ENCODE results near the gene SLC27A4. TPM values are rescaled to one million over a fixed set of nuclear protein-coding genes. Genes with fewer than 3 reads are reported as not detected.

The SLC27A4 gene
- total and polyA plus RNA-seq, 7 experiments from 2014 or later = 6.1 to 20.1 (median 10.1) TPM

- no peaks in the 10 kb centered on the region for H3K9me3 Mint-ChIP-seq
- no peaks in the 10 kb centered on the region for H3K4me1 ChIP-seq (ENCODE audit: control insufficient read depth in 2 of 2, insufficient read depth in 2 of 2, low read length in 2 of 2)
- peaks cover 0 to 30% (median 0%) of the 10 kb centered on the region in 5 donors for H3K36me3 Mint-ChIP-seq
- CTCF ChIA-PET = no interaction called here
- H3K9me3 ChIP-seq (ENCODE audit: control insufficient read depth in 2 of 3, low read length in 3 of 3) = no peaks in the 10 kb centered on the region
- no peak for DNase-seq
- intact Hi-C loops (cut with micrococcal nuclease) = no loop called here
- H3K27ac Mint-ChIP-seq = no peak overlapping the region
- peaks cover 3 to 64% (median 7%) of the 10 kb centered on the region in 3 experiments for H3K36me3 ChIP-seq (ENCODE audit: control insufficient read depth in 2 of 3, insufficient read depth in 3 of 3, low read length in 3 of 3)
- H3K27me3 ChIP-seq (ENCODE audit: control insufficient read depth in 2 of 2, insufficient read depth in 2 of 2, low read length in 2 of 2) = no peaks in the 10 kb centered on the region
- no peak overlapping the region for H3K27ac ChIP-seq (ENCODE audit: low read depth, low read length)
- POLR2A ChIA-PET = no interaction called here
- no peak overlapping the region for H3K4me3 Mint-ChIP-seq
- no peak overlapping the region for H3K4me3 ChIP-seq (ENCODE audit: low read length)
- H3K27me3 Mint-ChIP-seq = no peaks in the 10 kb centered on the region
- no peak for ATAC-seq
- peaks cover 0 to 3% (median 0%) of the 10 kb centered on the region in 7 donors for H3K4me1 Mint-ChIP-seq
Observed at GRCh38 chr9:128314697-128315096, 25.6 kb upstream of the SLC27A4 start.

- intact Hi-C loops (cut with micrococcal nuclease) = no loop called here
- ChIA-PET POLR2A (no interaction called here), CTCF (no interaction called here)
- DNase-seq (no peak), ATAC-seq (no peak)
- Histone ChIP-seq H3K9me3 (ENCODE audit: control insufficient read depth in 2 of 3, low read length in 3 of 3) (no peaks in the 10 kb centered on the region), H3K4me3 (ENCODE audit: low read length) (no peak overlapping the region), H3K36me3 (ENCODE audit: control insufficient read depth in 2 of 3, insufficient read depth in 3 of 3, low read length in 3 of 3) (peaks cover 0 to 47% (median 3%) of the 10 kb centered on the region in 3 experiments), H3K4me1 (ENCODE audit: control insufficient read depth in 2 of 2, insufficient read depth in 2 of 2, low read length in 2 of 2) (peaks cover 0 to 4% of the 10 kb centered on the region in 2 donors), H3K27ac (ENCODE audit: low read depth, low read length) (no peak overlapping the region), H3K27me3 (ENCODE audit: control insufficient read depth in 2 of 2, insufficient read depth in 2 of 2, low read length in 2 of 2) (no peaks in the 10 kb centered on the region)
- no peaks in the 10 kb centered on the region for H3K9me3 Mint-ChIP-seq
- no peaks in the 10 kb centered on the region for H3K27me3 Mint-ChIP-seq
- no peak overlapping the region for H3K4me3 Mint-ChIP-seq
- peaks cover 0 to 21% (median 0%) of the 10 kb centered on the region in 5 donors for H3K36me3 Mint-ChIP-seq
- H3K27ac Mint-ChIP-seq = no peak overlapping the region
- peaks cover 0 to 5% (median under 1%) of the 10 kb centered on the region in 7 donors for H3K4me1 Mint-ChIP-seq
Observed at GRCh38 chr9:128316421-128316820, 23.9 kb upstream of the SLC27A4 start.

DNA sequence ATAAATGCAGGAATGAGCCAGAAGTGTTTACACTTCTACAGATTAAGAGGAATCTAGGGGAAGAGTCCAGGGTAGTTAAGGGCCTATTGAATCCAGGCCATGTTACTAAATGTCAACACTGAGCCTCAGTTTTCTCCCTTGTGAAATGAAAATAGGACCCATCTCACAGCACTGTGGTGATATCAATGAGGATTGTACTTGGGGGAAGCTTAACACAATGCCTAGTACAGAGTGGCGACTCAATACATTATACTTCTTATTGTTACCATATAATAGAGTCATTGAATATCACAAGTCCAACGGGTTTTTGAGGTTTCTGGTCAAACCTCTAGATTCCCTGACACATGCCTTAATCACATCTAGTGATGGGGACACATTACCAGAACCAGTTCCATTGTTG lies 22.7 kb upstream of the SLC27A4 start:
- Histone ChIP-seq H3K27me3 (ENCODE audit: control insufficient read depth in 2 of 2, insufficient read depth in 2 of 2, low read length in 2 of 2) (no peaks in the 10 kb centered on the region), H3K4me3 (ENCODE audit: low read length) (no peak overlapping the region), H3K9me3 (ENCODE audit: control insufficient read depth in 2 of 3, low read length in 3 of 3) (no peaks in the 10 kb centered on the region), H3K27ac (ENCODE audit: low read depth, low read length) (no peak overlapping the region), H3K4me1 (ENCODE audit: control insufficient read depth in 2 of 2, insufficient read depth in 2 of 2, low read length in 2 of 2) (peaks cover 0 to 4% of the 10 kb centered on the region in 2 donors), H3K36me3 (ENCODE audit: control insufficient read depth in 2 of 3, insufficient read depth in 3 of 3, low read length in 3 of 3) (peaks cover 0 to 44% (median 3%) of the 10 kb centered on the region in 3 experiments)
- peaks cover 4 to 17% (median 8%) of the 10 kb centered on the region in 7 donors for H3K4me1 Mint-ChIP-seq
- ATAC-seq = no peak
- H3K9me3 Mint-ChIP-seq = peaks cover 0 to 5% (median 0%) of the 10 kb centered on the region in 11 donors
- peaks cover 0 to 2% (median 0%) of the 10 kb centered on the region in 5 donors for H3K27me3 Mint-ChIP-seq
- peak overlapping the region in 1 of 9 donors; percentile 21 for H3K27ac Mint-ChIP-seq
- POLR2A ChIA-PET = interaction anchor here (0.6 kb wide), 1 partner anchor 584 kb away, joined by 3 read pairs; no protein-coding TSS in a partner anchor
- intact Hi-C loops (cut with micrococcal nuclease) = no loop called here
- peaks cover 0 to 20% (median 0%) of the 10 kb centered on the region in 5 donors for H3K36me3 Mint-ChIP-seq
- H3K4me3 Mint-ChIP-seq = no peak overlapping the region
- DNase-seq = no peak
- CTCF ChIA-PET = no interaction called here

- Mint-ChIP-seq H3K27me3 (peaks cover 0 to 2% (median 0%) of the 10 kb centered on the region in 5 donors), H3K9me3 (peaks cover 0 to 5% (median 0%) of the 10 kb centered on the region in 11 donors), H3K27ac (peak overlapping the region in 3 of 9 donors; percentile 97 to 99 (median 98)), H3K4me3 (peak overlapping the region in 9 of 10 donors; percentile 82 to 97 (median 95)), H3K4me1 (peaks cover 4 to 48% (median 29%) of the 10 kb centered on the region in 7 donors), H3K36me3 (peaks cover 0 to 18% (median 4%) of the 10 kb centered on the region in 5 donors)
- no peak for ATAC-seq
- Histone ChIP-seq H3K36me3 (ENCODE audit: control insufficient read depth in 2 of 3, insufficient read depth in 3 of 3, low read length in 3 of 3) (peaks cover 0 to 36% (median 11%) of the 10 kb centered on the region in 3 experiments), H3K27me3 (ENCODE audit: control insufficient read depth in 2 of 2, insufficient read depth in 2 of 2, low read length in 2 of 2) (no peaks in the 10 kb centered on the region), H3K27ac (ENCODE audit: low read depth, low read length) (peak overlapping the region; percentile 85), H3K4me1 (ENCODE audit: control insufficient read depth in 2 of 2, insufficient read depth in 2 of 2, low read length in 2 of 2) (peaks cover 10 to 13% of the 10 kb centered on the region in 2 donors), H3K4me3 (ENCODE audit: low read length) (no peak overlapping the region), H3K9me3 (ENCODE audit: control insufficient read depth in 2 of 3, low read length in 3 of 3) (no peaks in the 10 kb centered on the region)
- ChIA-PET POLR2A (interaction anchor here (1.0 to 1.4 kb wide), 3 partner anchors 14 to 230 kb away, joined by 3 to 4 read pairs (median 3); partner anchors contain the start of genes GOLGA2 and SWI5), CTCF (interaction anchor here (0.7 to 1.2 kb wide), 2 partner anchors 13 to 50 kb away, joined by 3 to 4 read pairs; partner anchors contain the start of gene URM1)
- no peak for DNase-seq
- intact Hi-C loops (cut with micrococcal nuclease) = loop anchor here (5.0 kb wide), 4 partner anchors 129 to 626 kb away; partner anchors contain the start of genes CIZ1 (in 2 of the 2), CDK9 (in 1 of the 2), DOLK (in 1 of the 2) and NUP188 (in 1 of the 2)
Observed at GRCh38 chr9:128321343-128321742, 19.0 kb upstream of the SLC27A4 start.

- DNase-seq (no peak), ATAC-seq (no peak)
- H3K4me1 ChIP-seq (ENCODE audit: control insufficient read depth in 2 of 2, insufficient read depth in 2 of 2, low read length in 2 of 2) = peaks cover 10 to 13% of the 10 kb centered on the region in 2 donors
- intact Hi-C loops (cut with micrococcal nuclease) = loop anchor here (1.0 to 5.0 kb wide), 21 partner anchors 18 to 707 kb away; partner anchors contain the start of genes CIZ1 (in 2 of the 2), GOLGA2 (in 2 of the 2), LRRC8A (in 2 of the 2) and ODF2 (in 2 of the 2)
- Mint-ChIP-seq H3K27ac (peak overlapping the region; percentile 95 to 99 (median 98)), H3K4me3 (peak overlapping the region; percentile 82 to 99 (median 96)), H3K4me1 (peaks cover 4 to 48% (median 29%) of the 10 kb centered on the region in 7 donors), H3K9me3 (peaks cover 0 to 5% (median 0%) of the 10 kb centered on the region in 11 donors), H3K27me3 (peaks cover 0 to 2% (median 0%) of the 10 kb centered on the region in 5 donors), H3K36me3 (peaks cover 0 to 12% (median 2%) of the 10 kb centered on the region in 5 donors)
- ChIA-PET POLR2A (interaction anchor here (1.2 to 1.4 kb wide), 3 partner anchors 14 to 229 kb away, joined by 3 to 4 read pairs (median 4); partner anchors contain the start of genes GOLGA2 and SWI5), CTCF (interaction anchor here (1.2 kb wide), 1 partner anchor 49 kb away, joined by 4 read pairs; the partner anchor contains the start of gene URM1)
- no peaks in the 10 kb centered on the region for H3K27me3 ChIP-seq (ENCODE audit: control insufficient read depth in 2 of 2, insufficient read depth in 2 of 2, low read length in 2 of 2)
- H3K9me3 ChIP-seq (ENCODE audit: control insufficient read depth in 2 of 3, low read length in 3 of 3) = no peaks in the 10 kb centered on the region
- peak overlapping the region; percentile 85 for H3K27ac ChIP-seq (ENCODE audit: low read depth, low read length)
- peak overlapping the region; percentile 98 for H3K4me3 ChIP-seq (ENCODE audit: low read length)
- H3K36me3 ChIP-seq (ENCODE audit: control insufficient read depth in 2 of 3, insufficient read depth in 3 of 3, low read length in 3 of 3) = peaks cover 0 to 30% (median 11%) of the 10 kb centered on the region in 3 experiments
Observed at GRCh38 chr9:128321879-128322403, 18.4 kb upstream of the SLC27A4 start.

DNA sequence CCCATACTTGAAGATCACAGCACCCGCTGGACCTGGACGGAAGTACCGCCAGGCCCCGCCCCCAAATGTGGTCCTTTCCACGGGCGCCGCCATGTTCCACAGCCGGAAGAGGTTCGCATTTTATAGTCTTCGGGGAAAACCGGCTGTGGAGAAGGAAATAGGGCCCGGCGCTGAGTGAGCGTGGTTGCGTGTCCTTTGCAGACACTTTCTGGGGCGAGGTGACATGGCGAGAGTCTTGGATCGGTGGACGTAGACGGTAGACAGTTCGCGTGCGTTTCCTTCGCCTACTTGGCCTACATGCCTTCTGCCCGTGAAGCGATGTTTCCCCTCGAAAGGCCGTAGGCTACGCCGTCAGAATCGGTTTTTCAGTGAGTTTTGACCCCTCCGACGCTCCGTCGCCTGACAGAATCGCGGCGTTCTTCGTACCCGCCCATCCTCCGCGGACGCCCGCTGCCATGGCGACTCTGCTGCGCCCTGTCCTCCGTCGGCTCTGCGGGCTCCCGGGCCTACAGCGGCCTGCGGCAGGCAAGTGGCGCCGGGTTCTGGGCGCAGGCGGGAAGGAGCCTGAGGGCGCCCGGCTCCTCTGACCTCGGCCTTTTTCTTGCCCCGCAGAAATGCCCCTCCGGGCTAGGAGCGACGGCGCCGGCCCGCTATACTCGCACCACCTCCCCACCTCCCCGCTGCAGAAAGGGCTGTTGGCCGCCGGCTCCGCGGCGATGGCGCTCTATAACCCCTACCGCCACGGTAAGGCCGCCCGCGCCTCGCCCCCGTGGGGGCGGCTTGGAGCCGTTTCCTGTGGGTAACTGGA lies 17.7 kb upstream of the SLC27A4 start, which contains the start of the genes COQ4 and TRUB2:
COQ4 (plus strand) TSS at position 436 of the 808 bp plus-strand sequence; CDS start at position 456, 20 bp downstream.
TRUB2 (minus strand) TSS at position 44 of the 808 bp plus-strand sequence; CDS start at position 5, 39 bp downstream.
- Histone ChIP-seq H3K4me3 (ENCODE audit: low read length) (peak within 1 kb of the TSS; percentile 98), H3K36me3 (ENCODE audit: control insufficient read depth in 2 of 3, insufficient read depth in 3 of 3, low read length in 3 of 3) (peaks cover 0 to 24% (median 11%) of the 10 kb centered on the region in 3 experiments), H3K27me3 (ENCODE audit: control insufficient read depth in 2 of 2, insufficient read depth in 2 of 2, low read length in 2 of 2) (no peaks in the 10 kb centered on the region), H3K27ac (ENCODE audit: low read depth, low read length) (peak within 1 kb of the TSS; percentile 85), H3K9me3 (ENCODE audit: control insufficient read depth in 2 of 3, low read length in 3 of 3) (no peaks in the 10 kb centered on the region), H3K4me1 (ENCODE audit: control insufficient read depth in 2 of 2, insufficient read depth in 2 of 2, low read length in 2 of 2) (peaks cover 10 to 13% of the 10 kb centered on the region in 2 donors)
- Mint-ChIP-seq H3K27ac (peak within 1 kb of the TSS; percentile 95 to 99 (median 98)), H3K9me3 (peaks cover 0 to 5% (median 0%) of the 10 kb centered on the region in 11 donors), H3K4me3 (peak within 1 kb of the TSS; percentile 82 to 99 (median 96)), H3K27me3 (peaks cover 0 to 2% (median 0%) of the 10 kb centered on the region in 5 donors), H3K36me3 (peaks cover 0 to 8% (median 2%) of the 10 kb centered on the region in 5 donors), H3K4me1 (peaks cover 4 to 45% (median 29%) of the 10 kb centered on the region in 7 donors)
- intact Hi-C loops (cut with micrococcal nuclease) = loop anchor here (1.0 to 5.0 kb wide), 21 partner anchors 18 to 706 kb away; partner anchors contain the start of genes CIZ1 (in 2 of the 2), GOLGA2 (in 2 of the 2), LRRC8A (in 2 of the 2) and ODF2 (in 2 of the 2)
- peak; percentile 95 for ATAC-seq
- ChIA-PET CTCF (interaction anchor here (0.6 kb wide), 1 partner anchor 16 kb away, joined by 3 read pairs; no protein-coding TSS in a partner anchor), POLR2A (interaction anchor here (1.0 to 1.5 kb wide), 4 partner anchors 13 to 182 kb away, joined by 3 to 4 read pairs (median 4); partner anchors contain the start of genes GLE1, GOLGA2, SWI5 and URM1)
- DNase-seq = peak; percentile 80 to 95 (median 94)

Measured in naive thymus-derived CD4-positive, alpha-beta T cell (primary cell).